NCI-H2227 (cell line): ENCODE measurements around the gene KCNC2.

Experiments
- DNase-seq: peaks from one replicate; lab custom pipeline; 2025; ENCODE audit not compliant: unreplicated experiment; lab: John Stamatoyannopoulos, UW

Gene KCNC2

DNA sequence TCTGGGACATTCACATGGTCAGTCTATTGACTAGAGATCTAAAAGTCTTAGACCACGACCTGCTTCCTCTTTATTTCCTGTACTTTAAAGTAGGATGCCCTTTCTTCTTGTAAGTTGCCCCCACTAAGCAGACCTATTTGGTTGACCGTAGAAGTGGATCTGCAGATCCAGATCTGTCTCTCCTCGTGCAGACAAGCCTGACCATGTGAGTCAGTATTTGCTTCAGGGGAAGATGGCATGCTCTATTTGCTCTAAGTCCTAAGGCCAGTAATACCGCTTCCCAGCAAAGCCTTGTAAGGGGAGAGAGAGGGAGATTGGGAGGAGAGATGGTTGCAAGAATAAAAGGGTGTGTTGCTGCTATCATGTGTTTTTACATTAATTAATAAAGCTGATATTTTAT, 46.8 kb downstream of the KCNC2 start:
- DNase-seq = no peak

- DNase-seq = no peak
Measured at GRCh38 chr12:75161488-75161887, 48.2 kb downstream of the KCNC2 start.

- no peak for DNase-seq
Measured at GRCh38 chr12:75157385-75157784, 52.3 kb downstream of the KCNC2 start.

DNA sequence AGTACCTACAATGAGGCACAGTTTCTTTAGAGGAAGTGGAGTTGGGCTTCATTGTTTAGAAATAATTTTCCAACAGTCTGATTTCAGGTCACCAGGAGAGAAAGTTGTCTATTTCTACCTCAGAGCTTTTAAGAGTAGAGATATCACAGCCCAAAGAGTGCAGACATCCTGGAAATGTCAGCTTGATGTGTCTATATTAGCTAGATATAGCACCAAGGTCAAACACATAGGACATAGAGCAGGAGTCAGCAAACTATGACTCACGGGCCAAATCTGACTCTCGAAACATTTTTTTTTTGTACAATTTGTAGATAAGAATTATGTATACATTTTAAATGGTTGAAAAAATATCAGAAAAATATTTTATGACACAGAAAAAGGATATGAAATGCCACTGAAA, 53.7 kb downstream of the KCNC2 start:
- no peak for DNase-seq

DNA sequence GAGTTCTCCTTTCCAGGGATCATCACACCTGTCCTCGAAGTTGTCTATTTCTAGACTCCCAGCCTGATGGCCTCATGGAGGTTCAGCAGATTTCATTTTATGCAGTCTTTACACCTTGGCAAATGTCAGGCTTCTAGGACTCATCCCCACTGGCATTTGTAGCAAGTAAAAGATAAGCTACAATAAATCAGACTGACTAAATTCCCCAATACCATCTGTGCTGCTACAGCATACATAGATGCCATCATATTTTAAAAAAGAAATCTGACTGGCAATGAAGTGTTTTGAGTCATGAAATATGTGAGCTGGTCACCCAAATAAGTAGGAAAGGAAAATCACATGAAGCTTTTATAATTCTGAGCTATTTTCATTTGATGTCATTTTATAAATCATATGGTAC, 55.3 kb downstream of the KCNC2 start:
- no peak for DNase-seq

DNA sequence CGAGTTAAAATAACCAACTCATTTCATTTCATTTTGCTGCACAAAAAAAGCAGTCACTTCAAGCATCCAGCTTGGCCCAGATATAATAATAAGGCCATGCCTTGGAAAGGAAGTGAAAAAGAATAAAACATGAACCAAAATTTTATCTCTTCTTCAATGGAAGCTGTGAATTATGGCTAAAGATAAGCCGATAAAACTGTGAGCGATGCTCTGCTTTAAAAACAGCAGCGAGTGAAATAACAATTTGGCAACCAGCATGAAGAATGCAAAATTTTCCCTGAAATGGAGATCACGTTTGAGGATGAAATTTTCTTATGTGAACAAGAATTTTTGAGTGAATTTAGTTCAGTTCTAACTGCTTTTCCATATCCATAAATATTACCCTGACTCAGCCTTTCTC, 70.4 kb downstream of the KCNC2 start:
- DNase-seq = no peak

GRCh38 chr12:75137896-75138295, 71.7 kb downstream of the KCNC2 start:
- DNase-seq = no peak

DNA sequence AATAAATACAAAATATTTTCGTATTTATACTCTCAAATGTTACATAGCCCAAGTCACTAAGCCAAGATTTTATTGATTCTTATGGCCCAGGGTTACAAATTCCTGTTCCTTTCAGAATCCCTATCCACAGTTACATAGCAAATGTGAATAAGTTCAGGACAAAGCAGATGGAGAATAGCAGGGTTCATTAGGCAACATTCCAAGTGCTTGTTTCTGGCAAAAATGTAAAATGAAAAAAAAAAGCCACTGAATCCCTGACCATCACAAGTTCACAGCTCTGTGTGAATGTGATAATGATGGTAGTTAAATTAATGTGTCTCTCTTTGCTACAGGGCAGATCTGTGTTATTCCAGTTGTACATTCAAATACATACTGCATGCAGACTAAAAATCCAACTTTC, 74.6 kb downstream of the KCNC2 start:
- DNase-seq = no peak

DNA sequence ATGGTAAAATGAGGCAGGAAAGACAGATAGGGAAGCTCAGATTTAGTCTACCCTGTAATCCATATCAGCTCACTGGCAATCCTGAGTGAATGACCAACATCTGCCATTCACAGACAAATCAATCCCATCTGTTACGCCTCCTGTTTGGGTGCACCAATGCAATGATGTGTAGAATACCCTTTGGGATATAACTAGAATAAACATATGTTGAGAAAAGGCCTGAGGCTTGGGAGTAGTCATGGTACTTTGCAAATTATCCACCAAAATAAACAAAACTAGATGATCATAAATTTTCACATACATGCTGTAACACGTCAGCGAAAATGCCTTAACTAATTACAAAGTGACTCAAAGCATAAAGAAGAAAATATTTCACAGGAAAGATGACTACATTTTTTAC, 78.8 kb downstream of the KCNC2 start:
- no peak for DNase-seq

- no peak for DNase-seq
Measured at GRCh38 chr12:75129275-75129674, 80.4 kb downstream of the KCNC2 start.

DNA sequence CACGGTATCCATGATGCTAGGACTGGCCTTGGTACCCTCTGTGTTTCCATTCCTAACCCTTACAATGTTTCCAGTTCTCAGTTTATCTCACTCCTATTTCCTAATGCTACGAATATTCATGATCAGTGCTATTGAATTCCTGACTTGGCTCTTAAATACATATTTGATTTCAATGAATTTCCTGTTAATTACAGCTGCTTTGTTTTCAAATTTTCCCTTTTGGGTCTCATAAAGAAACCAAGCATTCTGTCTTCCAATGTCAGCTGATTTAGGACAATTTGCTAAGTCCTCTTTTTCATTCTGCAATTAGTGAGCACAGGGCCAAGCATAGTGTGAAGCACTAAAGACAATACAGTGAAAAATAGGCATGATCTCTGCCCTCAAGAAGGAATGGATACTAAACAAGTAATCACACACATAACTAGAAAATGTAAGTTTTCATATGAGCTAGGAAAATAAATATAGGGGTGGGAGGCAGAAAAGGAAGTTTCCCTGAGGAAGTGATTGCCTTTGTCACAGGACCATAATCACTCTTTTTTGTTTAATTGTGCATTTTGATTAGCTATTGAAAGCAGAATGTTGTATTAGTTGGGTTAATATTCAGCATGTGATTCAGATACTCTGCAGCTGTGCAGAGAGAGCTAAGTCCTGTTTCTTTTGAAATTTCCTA, 88.5 kb downstream of the KCNC2 start:
- DNase-seq = no peak

DNA sequence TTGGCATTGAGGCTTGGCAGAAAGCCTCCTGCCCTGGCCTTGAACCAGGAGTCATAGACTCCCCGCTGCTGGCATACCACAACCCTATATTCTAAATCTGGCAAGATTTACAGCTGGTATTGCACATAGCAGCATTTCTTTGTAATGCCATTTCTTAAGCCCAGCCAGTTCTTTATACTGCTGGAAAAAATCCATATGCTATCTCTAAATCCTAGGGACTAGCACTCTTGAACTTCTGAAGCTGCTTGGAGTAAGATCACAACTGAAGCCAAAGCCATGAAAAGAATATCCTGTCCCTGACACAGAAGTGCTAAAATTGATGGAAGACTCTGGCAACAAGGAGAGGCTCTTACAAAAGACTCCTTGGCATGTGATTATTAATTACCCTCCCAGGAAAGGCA, 89.3 kb downstream of the KCNC2 start:
- DNase-seq = no peak

- no peak for DNase-seq
Measured at GRCh38 chr12:75116646-75117198, 92.9 kb downstream of the KCNC2 start.

DNA sequence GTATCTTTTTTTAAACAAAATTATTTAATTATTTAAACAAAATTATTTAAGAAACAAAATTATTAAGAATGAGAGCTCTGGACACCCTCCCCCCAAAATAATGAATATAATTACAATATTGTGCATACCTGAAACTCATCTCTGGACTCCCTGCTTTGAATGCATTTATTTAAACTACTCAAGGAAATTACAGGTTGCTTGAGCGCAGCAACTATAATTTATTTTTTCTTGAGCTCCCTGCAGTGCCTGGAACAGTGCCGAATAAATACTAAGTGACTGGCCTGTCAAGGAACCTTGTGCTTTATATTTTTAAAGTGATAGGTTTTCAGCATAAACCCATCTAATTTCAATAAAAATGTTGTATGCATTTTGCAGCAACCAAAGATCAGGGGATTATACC, 93.9 kb downstream of the KCNC2 start:
- DNase-seq = no peak

DNA sequence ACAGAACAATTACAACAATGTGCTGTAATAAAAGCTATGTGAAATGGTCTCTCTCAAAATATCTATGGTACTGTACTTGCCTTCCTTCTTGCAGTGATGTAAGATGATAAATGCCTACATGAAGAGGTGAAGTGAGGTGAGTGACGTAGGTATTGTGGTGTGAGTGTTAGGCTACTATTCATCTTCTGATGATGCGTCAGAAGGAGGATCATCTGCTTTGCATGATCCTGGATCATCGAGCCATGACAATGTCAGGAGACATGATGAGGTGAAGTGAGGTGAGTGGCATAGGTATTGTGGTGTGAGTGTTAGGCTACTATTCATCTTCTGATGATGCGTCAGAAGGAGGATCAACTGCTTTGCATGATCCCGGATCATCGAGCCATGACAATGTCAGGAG, 105.8 kb downstream of the KCNC2 start:
- no peak for DNase-seq

- no peak for DNase-seq
Measured at GRCh38 chr12:75101781-75102180, 107.9 kb downstream of the KCNC2 start.

DNA sequence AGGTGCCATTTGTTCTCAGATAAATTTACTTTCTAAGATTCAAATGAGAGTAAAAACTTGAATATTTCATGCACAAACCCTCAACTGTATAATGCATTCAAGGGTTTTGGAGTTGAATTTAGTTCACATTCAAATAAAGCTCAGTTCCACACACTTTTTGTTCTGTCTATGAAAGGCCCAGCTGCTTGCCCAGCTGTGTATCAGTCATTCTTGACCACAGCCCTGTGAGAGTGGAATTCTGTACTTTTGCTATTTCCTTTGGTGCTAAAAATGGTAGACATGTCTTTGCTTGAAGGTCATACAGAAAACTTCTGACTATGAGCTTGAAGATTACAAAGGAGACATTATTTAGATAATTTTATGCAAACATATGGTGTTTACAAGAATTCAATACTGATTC, 110.4 kb downstream of the KCNC2 start:
- DNase-seq = no peak

DNA sequence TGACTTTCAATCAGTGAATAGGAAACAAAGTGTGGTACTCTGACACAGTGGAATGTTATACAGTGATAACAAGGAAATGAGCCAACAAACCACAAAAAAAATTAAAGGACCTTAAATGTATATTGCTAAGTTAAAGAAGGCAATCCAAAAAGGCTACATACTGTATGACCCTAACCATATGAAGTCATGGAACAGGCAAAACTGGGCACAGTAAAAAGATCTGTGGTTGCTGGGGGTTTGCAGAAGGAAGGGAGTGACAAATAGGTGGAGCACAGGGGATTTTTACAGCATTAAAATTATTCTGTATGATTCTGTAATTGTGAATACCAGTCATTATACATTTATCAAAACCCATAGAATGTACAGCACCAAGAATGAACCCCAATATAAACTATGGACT, 112.6 kb downstream of the KCNC2 start:
- no peak for DNase-seq

DNA sequence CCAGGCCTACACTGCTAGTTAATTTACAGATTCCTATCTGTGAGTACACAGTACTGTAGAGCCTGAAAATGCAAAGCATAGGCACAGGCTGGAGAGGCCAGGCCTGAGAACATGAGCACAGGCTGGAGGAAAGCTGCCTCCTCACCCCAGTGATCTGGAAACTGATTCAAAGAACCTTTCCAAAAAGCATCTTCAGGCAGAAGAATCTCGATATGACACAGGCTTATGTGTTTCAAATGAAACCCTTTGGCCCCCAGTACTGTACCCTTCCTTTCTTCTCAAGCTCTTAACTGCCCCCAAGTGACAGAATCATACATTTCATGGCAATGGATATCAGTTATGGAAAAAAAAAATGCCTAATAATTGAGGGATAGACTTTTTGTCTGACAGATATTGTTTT, 122.0 kb downstream of the KCNC2 start:
- DNase-seq = no peak

GRCh38 chr12:75086091-75087038, 123.3 kb downstream of the KCNC2 start:
- no peak for DNase-seq

DNA sequence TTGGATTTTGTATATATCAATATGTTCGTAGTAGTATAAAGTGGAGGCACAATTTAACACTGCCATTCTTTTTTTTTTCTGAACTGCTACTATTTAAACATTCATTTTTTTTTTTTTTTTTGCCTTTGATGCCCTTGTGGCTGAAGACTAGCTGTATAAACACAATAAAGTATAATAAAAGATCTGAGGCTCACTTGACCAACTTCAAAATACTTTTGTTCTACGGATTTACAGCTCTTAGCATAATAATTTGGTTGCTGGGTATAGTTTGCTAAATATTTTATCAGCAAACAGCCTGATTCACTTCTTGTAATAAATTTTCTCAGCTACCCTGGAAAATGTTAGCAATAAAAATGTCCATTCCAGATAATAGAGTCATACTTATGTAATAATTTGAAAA, 128.3 kb downstream of the KCNC2 start:
- DNase-seq = no peak

GRCh38 chr12:75080582-75080981, 129.1 kb downstream of the KCNC2 start:
- DNase-seq = no peak
